PFSK-1 (cell line): Measurements from ENCODE around the gene DGLUCY.
A peak's percentile ranks its signal among the peaks of the same experiment; 100 is the strongest.

Source experiments
- FOXP2 ChIP-seq: optimal IDR thresholded peaks from 2 replicates; pipeline ENCODE3; 2011; ENCODE audit warnings: borderline replicate concordance, control low read depth, inconsistent platforms; ENCODE audit not compliant: insufficient read depth; ENCODE audit errors: extremely low read length, extremely low read depth
- POLR2AphosphoS5 ChIP-seq: IDR thresholded peaks from 2 replicates; pipeline ENCODE4 v1.6.1; 2012; ENCODE audit warnings: low read depth, mild to moderate bottlenecking, control low read depth, low read length, moderate library complexity
- REST ChIP-seq, 2 experiments: IDR thresholded peaks; 2 replicates each; pipeline versions ENCODE4 v1.6.1 to v1.8.0; 2011 to 2012; ENCODE audit warnings: low read depth in 2 of 2, low read length in 2 of 2, control low read depth in 1 of 2, inconsistent platforms in 1 of 2, mild to moderate bottlenecking in 1 of 2, moderate library complexity in 1 of 2; ENCODE audit not compliant: insufficient read depth in 1 of 2
- SIN3A ChIP-seq: IDR thresholded peaks from 2 replicates; pipeline ENCODE4 v1.6.1; 2012; ENCODE audit warnings: mild to moderate bottlenecking, low read length, moderate library complexity, borderline replicate concordance; ENCODE audit not compliant: insufficient read depth
- TAF1 ChIP-seq: IDR thresholded peaks from 2 replicates; pipeline ENCODE4 v1.6.1; 2012; ENCODE audit warnings: low read length, control low read depth, borderline replicate concordance; ENCODE audit not compliant: insufficient read depth

Gene DGLUCY

GRCh38 chr14:91112194-91112593 lies 1.7 kb upstream of the DGLUCY start:
- TF ChIP-seq FOXP2 (no peak), TAF1 (no peak)

GRCh38 chr14:91114079-91115065 lies 499 bp downstream of the DGLUCY start:
- TF ChIP-seq POLR2AphosphoS5 (0 out of 2 replicates have a peak, but pooled peaks have one; percentile 24), SIN3A (no peak; the same call in 1 of the 2 replicates), FOXP2 (peak; percentile 66), REST (IDR thresholded peaks at IDR 0.05; ENCODE audit: insufficient read depth in 1 of 2, low read depth in 2 of 2, low read length in 2 of 2) (no peak), TAF1 (0 out of 2 replicates have a peak, but pooled peaks have one; percentile 14)

GRCh38 chr14:91115986-91116770 lies 2.3 kb downstream of the DGLUCY start:
- TF ChIP-seq TAF1 (no peak), REST (IDR thresholded peaks at IDR 0.05; ENCODE audit: insufficient read depth in 1 of 2, low read depth in 2 of 2, low read length in 2 of 2) (no peak), POLR2AphosphoS5 (no peak), FOXP2 (no peak), SIN3A (no peak)

- no peak for TF ChIP-seq POLR2AphosphoS5
- TF ChIP-seq FOXP2 = no peak
- TF ChIP-seq TAF1 = no peak
- TF ChIP-seq SIN3A = no peak
- no peak for TF ChIP-seq REST (IDR thresholded peaks at IDR 0.05; ENCODE audit: insufficient read depth in 1 of 2, low read depth in 2 of 2, low read length in 2 of 2)
These were observed 3.2 kb downstream of the DGLUCY start for GRCh38 chr14:91116913-91117588.

GRCh38 chr14:91117960-91118359 lies 4.1 kb downstream of the DGLUCY start:
- no peak for TF ChIP-seq SIN3A
- TF ChIP-seq REST (IDR thresholded peaks at IDR 0.05; ENCODE audit: insufficient read depth in 1 of 2, low read depth in 2 of 2, low read length in 2 of 2) = no peak
- no peak for TF ChIP-seq POLR2AphosphoS5
- TF ChIP-seq TAF1 = no peak
- no peak for TF ChIP-seq FOXP2
